SK-N-SH treated with all-trans-retinoic acid at 6 μM for 48 hours (cell line): ENCODE data around the gene TLCD1.

Source experiments
- ARNTL ChIP-seq: fragments of 450-650 bp; formaldehyde crosslinking; IDR thresholded peaks from 2 replicates; pipeline ENCODE4 v1.5.0; 2020; ENCODE audit warnings: low read depth, mild to moderate bottlenecking, moderate library complexity, borderline replicate concordance
- CREB5 ChIP-seq: fragments of 250-450 bp; sonication (Bioruptor Pico); IDR thresholded peaks from 2 replicates; pipeline ENCODE4 v1.5.1; 2020; ENCODE audit warnings: low read depth, mild to moderate bottlenecking, moderate library complexity
- CSRNP3 ChIP-seq: fragments of 250-450 bp; sonication (Bioruptor Pico); IDR thresholded peaks from 2 replicates; pipeline ENCODE4 v1.5.1; 2021; ENCODE audit warnings: mild to moderate bottlenecking, moderate library complexity
- ESRRG ChIP-seq: fragments of 250-450 bp; sonication (Bioruptor Pico); IDR thresholded peaks from 2 replicates; pipeline ENCODE4 v1.6.1; 2021; ENCODE audit warnings: mild to moderate bottlenecking
- GLIS3 ChIP-seq: fragments of 250-450 bp; sonication (Bioruptor Pico); IDR thresholded peaks from 2 replicates; pipeline ENCODE4 v1.5.0; 2020; ENCODE audit warnings: mild to moderate bottlenecking, moderate library complexity
- OSR1 ChIP-seq: fragments of 250-450 bp; sonication (Bioruptor Pico); IDR thresholded peaks from 2 replicates; pipeline ENCODE4 v1.8.0; 2022; ENCODE audit warnings: moderate library complexity, mild to moderate bottlenecking, inconsistent platforms
- PATZ1 ChIP-seq: fragments of 250-450 bp; sonication (Bioruptor Pico); IDR thresholded peaks from 2 replicates; pipeline ENCODE4 v1.8.0; 2020; ENCODE audit warnings: mild to moderate bottlenecking, moderate library complexity, borderline replicate concordance
- RARB ChIP-seq: fragments of 250-450 bp; sonication (Bioruptor Pico); IDR thresholded peaks from 2 replicates; pipeline ENCODE4 v1.8.0; 2021; ENCODE audit warnings: mild to moderate bottlenecking, moderate library complexity
- TOX ChIP-seq: fragments of 250-450 bp; sonication (Bioruptor Pico); IDR thresholded peaks from 2 replicates; pipeline ENCODE4 v1.8.0; 2021; ENCODE audit warnings: mild to moderate bottlenecking, moderate library complexity, borderline replicate concordance
- TSHZ2 ChIP-seq: fragments of 250-450 bp; sonication (Bioruptor Pico); IDR thresholded peaks from 2 replicates; pipeline ENCODE4 v1.5.0; 2020; ENCODE audit warnings: mild to moderate bottlenecking, moderate library complexity
- ZFP3 ChIP-seq: fragments of 250-450 bp; sonication (Bioruptor Pico); IDR thresholded peaks from 2 replicates; pipeline ENCODE4 v1.5.0; 2020; ENCODE audit warnings: mild to moderate bottlenecking, moderate library complexity
- ZFP30 ChIP-seq: fragments of 450-650 bp; formaldehyde crosslinking; IDR thresholded peaks from 2 replicates; pipeline ENCODE4 v1.5.0; 2022; ENCODE audit warnings: mild to moderate bottlenecking, moderate library complexity
- ZNF565 ChIP-seq: fragments of 450-650 bp; formaldehyde crosslinking; conservative IDR thresholded peaks from 2 replicates; pipeline ENCODE4 v1.5.0; 2020; ENCODE audit warnings: low read depth, mild to moderate bottlenecking, moderate library complexity

- no peak for TF ChIP-seq OSR1 (CRISPR knock-in tag)
- TF ChIP-seq PATZ1 (CRISPR knock-in tag): no peak
- TF ChIP-seq ESRRG (CRISPR knock-in tag): no peak
- no peak for TF ChIP-seq TOX (CRISPR knock-in tag)
- no peak for TF ChIP-seq GLIS3 (CRISPR knock-in tag)
- TF ChIP-seq RARB (CRISPR knock-in tag): no peak
- TF ChIP-seq CSRNP3 (CRISPR knock-in tag): no peak
- no peak for TF ChIP-seq ZFP30 (CRISPR knock-in tag)
- no peak for TF ChIP-seq ZNF565
- TF ChIP-seq ARNTL (CRISPR knock-in tag): no peak
- TF ChIP-seq TSHZ2 (CRISPR knock-in tag): no peak
- no peak for TF ChIP-seq CREB5 (CRISPR knock-in tag)
- TF ChIP-seq ZFP3 (CRISPR knock-in tag): no peak
Measured at GRCh38 chr17:28705074-28705659, 20.9 kb downstream of the TLCD1 start.
